ENCODE measurements around the gene CD109. TPM values are rescaled to one million over a fixed set of nuclear protein-coding genes. Genes with fewer than 3 reads are reported as not detected.

Gene CD109
- total RNA-seq, 1 donor from 2014 or later = 0.69 TPM

DNA sequence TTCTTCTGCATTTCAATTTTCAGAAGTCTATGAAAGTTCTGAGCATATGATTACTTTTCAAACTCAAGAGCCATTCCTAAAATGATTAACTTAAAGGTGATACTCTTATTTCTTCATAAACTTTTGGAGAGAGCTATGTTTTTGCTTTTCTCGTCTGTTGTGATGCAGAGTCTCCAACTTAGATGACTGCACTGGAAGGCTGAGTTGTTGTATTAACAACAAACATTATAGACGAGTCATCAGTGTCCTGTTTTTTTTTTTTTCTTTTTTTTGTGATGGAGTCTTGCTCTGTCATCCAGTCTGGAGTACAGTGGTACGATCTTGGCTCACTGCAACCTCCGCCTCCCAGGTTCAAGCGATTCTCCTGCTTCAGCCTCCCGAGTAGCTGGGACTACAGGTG is 101.9 kb downstream of the CD109 start:
- DNase-seq (no peak), ATAC-seq (ENCODE audit: low read depth) (no peak)
- H3K27ac Mint-ChIP-seq = no peak overlapping the region
- peaks cover 4% of the 10 kb centered on the region for H3K27me3 Mint-ChIP-seq
- POLR2A ChIA-PET = no interaction called here
- no peak overlapping the region for H3K4me3 Mint-ChIP-seq
- H3K36me3 Mint-ChIP-seq (ENCODE audit: low read depth) = no peaks in the 10 kb centered on the region
- H3K4me1 Mint-ChIP-seq = no peaks in the 10 kb centered on the region
- intact Hi-C loops (cut with micrococcal nuclease) = no loop called here
- CTCF ChIA-PET = no interaction called here
- TF ChIP-seq, protein P1, sequence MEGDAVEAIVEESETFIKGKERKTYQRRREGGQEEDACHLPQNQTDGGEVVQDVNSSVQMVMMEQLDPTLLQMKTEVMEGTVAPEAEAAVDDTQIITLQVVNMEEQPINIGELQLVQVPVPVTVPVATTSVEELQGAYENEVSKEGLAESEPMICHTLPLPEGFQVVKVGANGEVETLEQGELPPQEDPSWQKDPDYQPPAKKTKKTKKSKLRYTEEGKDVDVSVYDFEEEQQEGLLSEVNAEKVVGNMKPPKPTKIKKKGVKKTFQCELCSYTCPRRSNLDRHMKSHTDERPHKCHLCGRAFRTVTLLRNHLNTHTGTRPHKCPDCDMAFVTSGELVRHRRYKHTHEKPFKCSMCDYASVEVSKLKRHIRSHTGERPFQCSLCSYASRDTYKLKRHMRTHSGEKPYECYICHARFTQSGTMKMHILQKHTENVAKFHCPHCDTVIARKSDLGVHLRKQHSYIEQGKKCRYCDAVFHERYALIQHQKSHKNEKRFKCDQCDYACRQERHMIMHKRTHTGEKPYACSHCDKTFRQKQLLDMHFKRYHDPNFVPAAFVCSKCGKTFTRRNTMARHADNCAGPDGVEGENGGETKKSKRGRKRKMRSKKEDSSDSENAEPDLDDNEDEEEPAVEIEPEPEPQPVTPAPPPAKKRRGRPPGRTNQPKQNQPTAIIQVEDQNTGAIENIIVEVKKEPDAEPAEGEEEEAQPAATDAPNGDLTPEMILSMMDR (IDR thresholded peaks at IDR 0.05) = no peak
- H3K9me3 Mint-ChIP-seq = no peaks in the 10 kb centered on the region

DNA sequence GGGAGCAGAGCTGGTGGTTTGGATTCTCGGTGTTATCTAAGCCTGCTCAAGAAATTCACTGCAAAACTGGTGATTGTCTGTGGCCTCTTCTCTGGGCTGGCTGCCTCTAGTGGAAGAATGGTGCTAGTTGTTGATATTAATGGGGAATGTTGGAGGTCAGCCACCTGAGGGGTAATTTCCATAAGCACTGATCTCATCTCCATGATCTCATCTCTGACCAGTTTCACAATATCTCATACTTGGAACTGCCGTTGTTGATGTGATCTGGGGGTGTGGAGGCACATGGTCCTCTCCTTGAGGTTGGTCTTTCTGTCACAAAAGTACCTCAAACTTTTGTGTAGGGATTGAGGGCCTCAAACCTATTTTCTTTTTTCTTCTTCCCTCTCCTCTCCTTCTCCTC is 102.6 kb downstream of the CD109 start:
- TF ChIP-seq, protein P1 (IDR thresholded peaks at IDR 0.05) = no peak
- ChIA-PET POLR2A (no interaction called here), CTCF (no interaction called here)
- ATAC-seq (ENCODE audit: low read depth) (no peak), DNase-seq (no peak)
- Mint-ChIP-seq H3K4me1 (no peaks in the 10 kb centered on the region), H3K27ac (no peak overlapping the region), H3K36me3 (ENCODE audit: low read depth) (no peaks in the 10 kb centered on the region), H3K27me3 (peaks cover 4% of the 10 kb centered on the region), H3K9me3 (no peaks in the 10 kb centered on the region), H3K4me3 (no peak overlapping the region)
- intact Hi-C loops (cut with micrococcal nuclease) = no loop called here

DNA sequence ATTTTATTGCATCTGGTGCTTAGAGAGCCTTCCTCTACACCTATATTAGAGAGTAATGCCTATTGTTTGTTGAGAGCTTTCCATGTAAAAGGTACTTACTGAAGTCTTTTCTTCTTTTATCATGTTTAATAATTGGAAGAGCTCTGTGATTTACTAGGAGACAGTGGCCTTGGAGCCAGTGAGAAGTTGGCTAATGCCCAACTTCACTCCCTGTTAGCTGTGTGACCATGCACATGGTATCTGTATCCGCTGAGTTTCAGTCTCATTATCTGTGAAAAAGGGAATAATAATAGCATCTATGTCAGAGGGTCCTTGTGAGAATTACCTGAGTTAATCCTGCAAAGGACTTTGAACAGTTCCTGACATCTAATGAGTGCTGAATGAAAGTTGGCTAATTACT is 105.0 kb downstream of the CD109 start:
- H3K27ac Mint-ChIP-seq = no peak overlapping the region
- ChIA-PET CTCF (no interaction called here), POLR2A (no interaction called here)
- intact Hi-C loops (cut with micrococcal nuclease) = no loop called here
- TF ChIP-seq, protein P1 (IDR thresholded peaks at IDR 0.05) = no peak
- no peaks in the 10 kb centered on the region for H3K9me3 Mint-ChIP-seq
- no peak overlapping the region for H3K4me3 Mint-ChIP-seq
- no peak for ATAC-seq (ENCODE audit: low read depth)
- DNase-seq = no peak
- H3K36me3 Mint-ChIP-seq (ENCODE audit: low read depth) = no peaks in the 10 kb centered on the region
- H3K27me3 Mint-ChIP-seq = peaks cover 4% of the 10 kb centered on the region
- H3K4me1 Mint-ChIP-seq = no peaks in the 10 kb centered on the region

DNA sequence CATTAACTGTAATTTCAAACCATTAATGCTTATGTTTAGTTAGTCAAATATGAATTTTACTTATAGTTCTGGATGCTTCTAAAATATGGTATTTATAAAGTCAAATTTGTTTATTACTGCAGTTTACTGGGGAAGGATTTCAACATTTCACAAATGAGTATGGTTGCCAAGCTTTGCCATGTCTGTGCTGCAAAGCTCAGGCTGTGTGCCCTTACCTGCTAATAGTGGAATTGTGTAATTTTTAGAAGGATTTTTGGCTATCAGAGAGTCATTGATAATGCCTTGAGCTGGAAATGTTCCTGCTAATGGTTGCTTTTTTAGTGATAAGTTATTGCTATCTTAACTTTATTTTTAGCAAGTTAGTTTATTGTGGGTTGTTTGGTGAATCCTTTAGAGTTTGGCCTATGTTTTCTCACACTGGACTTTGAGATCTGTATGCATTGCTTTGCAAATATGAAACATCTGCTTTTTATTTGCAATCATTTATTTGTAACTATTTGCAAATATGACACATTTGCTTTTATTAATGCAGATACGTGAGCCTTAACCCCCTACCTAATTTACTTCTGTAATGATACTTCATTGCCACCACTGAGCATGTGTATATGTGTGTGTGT is 105.8 kb downstream of the CD109 start:
- Mint-ChIP-seq H3K4me1 (no peaks in the 10 kb centered on the region), H3K27ac (no peak overlapping the region), H3K4me3 (no peak overlapping the region), H3K9me3 (no peaks in the 10 kb centered on the region), H3K36me3 (ENCODE audit: low read depth) (no peaks in the 10 kb centered on the region), H3K27me3 (peaks cover 4% of the 10 kb centered on the region)
- no peak for DNase-seq
- intact Hi-C loops (cut with micrococcal nuclease) = no loop called here
- no peak for ATAC-seq (ENCODE audit: low read depth)
- ChIA-PET POLR2A (no interaction called here), CTCF (no interaction called here)
- TF ChIP-seq, protein P1 (IDR thresholded peaks at IDR 0.05) = no peak

DNA sequence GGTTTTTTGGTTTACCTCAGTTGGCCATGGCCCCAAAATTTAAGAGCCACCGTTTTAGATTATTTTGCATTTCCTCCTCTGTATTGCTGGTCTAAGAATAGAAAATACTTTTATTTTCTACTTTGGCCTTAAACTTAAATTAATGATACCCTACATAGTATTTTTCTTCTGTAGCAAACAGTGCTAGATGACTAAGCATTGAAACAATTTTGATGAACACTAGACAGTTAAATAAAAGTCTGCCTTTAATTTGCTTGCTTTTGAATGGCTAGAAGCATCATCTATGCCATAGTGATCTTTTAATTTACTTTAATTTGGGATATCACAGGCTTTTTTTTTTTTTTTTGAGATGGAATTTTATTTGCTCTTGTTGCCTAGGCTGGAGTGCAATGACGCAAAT is 106.4 kb downstream of the CD109 start:
- H3K27me3 Mint-ChIP-seq = peaks cover 4% of the 10 kb centered on the region
- H3K4me3 Mint-ChIP-seq = no peak overlapping the region
- POLR2A ChIA-PET = no interaction called here
- intact Hi-C loops (cut with micrococcal nuclease) = no loop called here
- ATAC-seq (ENCODE audit: low read depth) (no peak), DNase-seq (no peak)
- no peaks in the 10 kb centered on the region for H3K36me3 Mint-ChIP-seq (ENCODE audit: low read depth)
- H3K27ac Mint-ChIP-seq = no peak overlapping the region
- no peaks in the 10 kb centered on the region for H3K9me3 Mint-ChIP-seq
- no peaks in the 10 kb centered on the region for H3K4me1 Mint-ChIP-seq
- TF ChIP-seq, protein P1 (IDR thresholded peaks at IDR 0.05) = no peak
- CTCF ChIA-PET = no interaction called here

Measured in activated B cell treated with CpG ODN at 0.5 μM for 24 hours (primary cell).